Spleen (tissue), 11 donors: Measurements from ENCODE around the gene ALS2CL. TPM values are rescaled to one million over a fixed set of nuclear protein-coding genes. Genes with fewer than 3 reads are reported as not detected.
A peak's percentile ranks its signal among the peaks of the same experiment; 100 is the strongest.

Experiments
- DNase-seq: peaks from one replicate; pipeline ENCODE4 v3.0.0-alpha.2; 2020
- H3K27ac ChIP-seq, 8 donors: fragments of 200-600 bp; sonication (generic) in 7 of 8; 1 replicate in 4 of 8; 2 replicates in 4 of 8; pipeline versions ENCODE4 v1.5.0 to v1.8.0; 2016 to 2021; ENCODE audit warnings: inconsistent platforms in 4 of 8, mild to moderate bottlenecking in 4 of 8, moderate library complexity in 1 of 8
- H3K27me3 ChIP-seq, 7 donors: fragments of 200-600 bp; sonication (generic) in 6 of 7; replicated peaks in 1 of 7; 1 replicate in 4 of 7; 2 replicates in 3 of 7; pipeline versions ENCODE4 v1.5.0 to v1.8.0; 2016 to 2021; ENCODE audit warnings: inconsistent platforms in 3 of 7, mild to moderate bottlenecking in 1 of 7
- H3K36me3 ChIP-seq, 6 donors: fragments of 200-600 bp; sonication (generic) in 5 of 6; 1 replicate in 4 of 6; 2 replicates in 2 of 6; pipeline versions ENCODE4 v1.5.0 to v1.8.0; 2016 to 2021; ENCODE audit warnings: inconsistent platforms in 2 of 6
- H3K4me1 ChIP-seq, 6 donors: fragments of 200-600 bp; sonication (generic) in 5 of 6; 1 replicate in 3 of 6; 2 replicates in 3 of 6; pipeline versions ENCODE4 v1.5.0 to v1.8.0; 2016 to 2021; ENCODE audit warnings: inconsistent platforms in 3 of 6
- H3K4me3 ChIP-seq, 8 donors: fragments of 200-600 bp; sonication (generic) in 7 of 8; 1 replicate in 4 of 8; 2 replicates in 4 of 8; pipeline versions ENCODE4 v1.5.0 to v1.8.0; 2016 to 2021; ENCODE audit warnings: inconsistent platforms in 4 of 8, mild to moderate bottlenecking in 4 of 8, moderate library complexity in 2 of 8
- H3K9me3 ChIP-seq, 8 donors: fragments of 200-600 bp; sonication (generic) in 7 of 8; 1 replicate in 4 of 8; 2 replicates in 4 of 8; pipeline versions ENCODE4 v1.5.0 to v1.8.0; 2016 to 2021; ENCODE audit warnings: inconsistent platforms in 4 of 8
- POLR2A ChIP-seq, 3 donors: fragments of 450-650 bp; IDR thresholded peaks; one replicate each; pipeline ENCODE4 v1.5.1; 2017; ENCODE audit warnings: antibody characterized with exemption in 3 of 3, mild to moderate bottlenecking in 1 of 3
- POLR2AphosphoS5 ChIP-seq, 3 donors: sonication (generic); formaldehyde crosslinking; IDR thresholded peaks; one replicate each; pipeline ENCODE4 v1.5.1; 2017; ENCODE audit warnings: antibody characterized with exemption in 3 of 3
- WGBS, 5 donors: extraction: QIAGEN DNeasy Blood & Tissue Kit in 3 of 5; methylation state at CpG; one replicate each; pipeline versions ENCODE4 v1.1.5 to v1.1.7; 2013 to 2018; 5-methylcytosine and 5-hydroxymethylcytosine counted together
- intact Hi-C: fragments of 100-400 bp; cut with DNase I; formaldehyde crosslinking; loops from one replicate; pipeline ENCODE4 v1.15.0; 2023; ENCODE audit warnings: low total_unique reads
- polyA plus RNA-seq, 3 donors: library from polyadenylated mRNA; stranded (reverse); fragments of 200-250 nt; gene quantifications; one replicate each; pipeline ENCODE4 v1.2.1, GENCODE V29; 2013
- total RNA-seq, 7 donors: library from RNA; depleted of rRNA in 3 of 7; stranded (reverse); fragments of >200 nt in 3 of 7; fragmentation: NEBNext Ultra II Directional in 4 of 7; extraction: Animal tissue kit (Norgen Biotek cat#: 25700) in 4 of 7; gene quantifications; one replicate each; pipeline versions ENCODE4 v1.1.0 to v1.2.1, GENCODE V29; 2016 to 2021
- TF ChIP-seq, protein P1 (sequence below), 11 experiments: fragments of 200-600 bp in 7 of 11; fragments of 450-650 bp in 4 of 11; sonication (generic) in 4 of 11; IDR thresholded peaks in 8 of 11; conservative IDR thresholded peaks in 3 of 11; 1 replicate in 7 of 11; 2 replicates in 4 of 11; pipeline versions ENCODE4 v1.4.0 to v1.8.0; 2016 to 2021; ENCODE audit warnings: antibody characterized with exemption in 11 of 11, inconsistent platforms in 4 of 11, mild to moderate bottlenecking in 1 of 11
- donor health status: healthy with polysubstance abuse.
- donor health status: DM: no; HTN: no; CAD: no; lungs with moderate emphysema.
- donor health status: DM: no; HTN: no; CAD: no.
- donor health status: Bipolar disorder and iron deficiency.
- donor health status: healthy.
- donor health status: DM: no; HTN: no; CAD: no.
- donor health status: DM: yes; HTN: yes; CAD: no.

ALS2CL gene
- total and polyA plus RNA-seq, 10 donors, result 7.9 to 61.2 (median 31.9) TPM

DNA sequence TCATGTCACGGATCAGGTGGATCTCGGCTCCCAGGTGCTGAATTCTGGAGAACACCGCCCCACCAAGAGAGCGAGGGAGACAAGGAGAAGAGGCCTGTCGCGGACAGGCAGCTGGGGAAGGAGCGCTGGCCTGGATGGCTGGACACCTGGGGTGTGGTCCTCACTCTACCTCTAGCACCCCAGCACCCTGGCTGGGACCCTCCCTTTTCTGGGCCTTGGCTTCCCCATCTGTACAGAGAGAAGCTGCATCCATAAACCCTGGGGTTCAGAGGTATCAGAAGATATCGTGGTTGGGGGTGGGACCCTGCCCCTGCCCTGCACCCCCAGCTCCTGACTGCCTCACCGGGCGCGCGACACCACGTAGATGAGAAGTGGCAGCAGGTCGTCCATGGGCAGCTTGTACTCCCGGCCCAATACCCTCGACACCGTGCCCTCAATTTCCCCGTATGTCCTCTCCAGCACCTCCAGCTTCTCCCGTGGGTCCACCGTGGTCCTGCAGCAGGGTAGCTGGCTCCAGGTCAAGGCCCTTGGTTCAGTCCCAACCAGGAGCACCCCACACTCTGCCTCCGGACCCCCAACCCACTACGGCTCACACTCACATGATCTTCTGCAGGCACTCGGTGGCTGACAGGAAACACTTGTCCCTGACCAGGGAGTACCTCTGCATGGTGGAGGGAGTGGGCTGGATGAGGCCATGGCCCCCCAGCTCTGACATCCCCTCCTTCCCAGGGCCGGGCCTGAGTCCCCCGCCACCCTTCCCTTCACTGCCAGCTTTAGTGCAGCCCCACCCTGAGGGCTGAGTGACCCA is 21.7 kb downstream of the ALS2CL start:
- peak; percentile 60 for DNase-seq
- no peak overlapping the region for H3K27ac ChIP-seq

DNA sequence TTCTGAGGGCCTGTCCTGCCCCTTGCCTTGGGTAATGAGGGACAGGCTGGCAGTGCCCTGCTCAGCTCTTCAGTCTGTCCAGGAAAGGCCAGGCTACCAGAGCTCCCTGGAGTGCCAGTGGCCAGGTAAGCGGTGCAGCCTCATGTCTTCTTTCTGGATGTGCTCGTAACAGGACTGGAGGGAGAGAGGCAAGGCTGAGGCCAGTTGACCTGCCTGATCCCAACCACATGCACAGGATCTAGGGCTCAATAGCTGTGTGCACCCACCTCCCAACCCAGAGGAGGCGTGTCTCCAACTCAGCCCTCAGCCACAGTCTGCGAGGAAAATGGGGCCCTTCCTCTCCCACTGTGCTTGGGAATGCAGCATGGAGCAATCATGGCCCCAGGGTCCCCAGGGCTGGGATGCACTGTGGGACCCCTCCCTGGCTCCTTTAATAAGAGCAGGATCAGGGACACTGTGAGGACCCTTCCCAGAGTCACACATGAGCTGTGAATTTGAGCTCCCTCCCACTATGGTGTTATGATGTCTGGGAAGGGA is 22.5 kb downstream of the ALS2CL start:
- TF ChIP-seq POLR2A (IDR thresholded peaks at IDR 0.05) (no peak), POLR2AphosphoS5 (IDR thresholded peaks at IDR 0.05) (no peak)
- TF ChIP-seq, protein P1, sequence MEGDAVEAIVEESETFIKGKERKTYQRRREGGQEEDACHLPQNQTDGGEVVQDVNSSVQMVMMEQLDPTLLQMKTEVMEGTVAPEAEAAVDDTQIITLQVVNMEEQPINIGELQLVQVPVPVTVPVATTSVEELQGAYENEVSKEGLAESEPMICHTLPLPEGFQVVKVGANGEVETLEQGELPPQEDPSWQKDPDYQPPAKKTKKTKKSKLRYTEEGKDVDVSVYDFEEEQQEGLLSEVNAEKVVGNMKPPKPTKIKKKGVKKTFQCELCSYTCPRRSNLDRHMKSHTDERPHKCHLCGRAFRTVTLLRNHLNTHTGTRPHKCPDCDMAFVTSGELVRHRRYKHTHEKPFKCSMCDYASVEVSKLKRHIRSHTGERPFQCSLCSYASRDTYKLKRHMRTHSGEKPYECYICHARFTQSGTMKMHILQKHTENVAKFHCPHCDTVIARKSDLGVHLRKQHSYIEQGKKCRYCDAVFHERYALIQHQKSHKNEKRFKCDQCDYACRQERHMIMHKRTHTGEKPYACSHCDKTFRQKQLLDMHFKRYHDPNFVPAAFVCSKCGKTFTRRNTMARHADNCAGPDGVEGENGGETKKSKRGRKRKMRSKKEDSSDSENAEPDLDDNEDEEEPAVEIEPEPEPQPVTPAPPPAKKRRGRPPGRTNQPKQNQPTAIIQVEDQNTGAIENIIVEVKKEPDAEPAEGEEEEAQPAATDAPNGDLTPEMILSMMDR (IDR thresholded peaks at IDR 0.05 in 8 of 11, conservative IDR thresholded peaks at IDR 0.05 in 3 of 11), result no peak
- peaks cover 0 to 44% (median 8%) of the 10 kb centered on the region in 6 donors for H3K36me3 ChIP-seq
- DNase-seq, result peak; percentile 54

More for the DNA sequence above, 21.7 kb downstream of the ALS2CL start:
- 81 to 92% (median 89%) methylated on average over 25 of the region's 25 CpGs for WGBS, 5 donors
- TF ChIP-seq POLR2AphosphoS5 (IDR thresholded peaks at IDR 0.05) (no peak), POLR2A (IDR thresholded peaks at IDR 0.05) (no peak)
- TF ChIP-seq, protein P1 (IDR thresholded peaks at IDR 0.05 in 8 of 11, conservative IDR thresholded peaks at IDR 0.05 in 3 of 11), result no peak
- Histone ChIP-seq H3K4me3 (no peak overlapping the region), H3K36me3 (peaks cover 0 to 48% (median 8%) of the 10 kb centered on the region in 6 donors), H3K9me3 (no peaks in the 10 kb centered on the region), H3K27me3 (no peaks in the 10 kb centered on the region), H3K4me1 (peaks cover 0 to 18% (median 0%) of the 10 kb centered on the region in 6 donors)
- intact Hi-C loops, result no loop called here

DNA sequence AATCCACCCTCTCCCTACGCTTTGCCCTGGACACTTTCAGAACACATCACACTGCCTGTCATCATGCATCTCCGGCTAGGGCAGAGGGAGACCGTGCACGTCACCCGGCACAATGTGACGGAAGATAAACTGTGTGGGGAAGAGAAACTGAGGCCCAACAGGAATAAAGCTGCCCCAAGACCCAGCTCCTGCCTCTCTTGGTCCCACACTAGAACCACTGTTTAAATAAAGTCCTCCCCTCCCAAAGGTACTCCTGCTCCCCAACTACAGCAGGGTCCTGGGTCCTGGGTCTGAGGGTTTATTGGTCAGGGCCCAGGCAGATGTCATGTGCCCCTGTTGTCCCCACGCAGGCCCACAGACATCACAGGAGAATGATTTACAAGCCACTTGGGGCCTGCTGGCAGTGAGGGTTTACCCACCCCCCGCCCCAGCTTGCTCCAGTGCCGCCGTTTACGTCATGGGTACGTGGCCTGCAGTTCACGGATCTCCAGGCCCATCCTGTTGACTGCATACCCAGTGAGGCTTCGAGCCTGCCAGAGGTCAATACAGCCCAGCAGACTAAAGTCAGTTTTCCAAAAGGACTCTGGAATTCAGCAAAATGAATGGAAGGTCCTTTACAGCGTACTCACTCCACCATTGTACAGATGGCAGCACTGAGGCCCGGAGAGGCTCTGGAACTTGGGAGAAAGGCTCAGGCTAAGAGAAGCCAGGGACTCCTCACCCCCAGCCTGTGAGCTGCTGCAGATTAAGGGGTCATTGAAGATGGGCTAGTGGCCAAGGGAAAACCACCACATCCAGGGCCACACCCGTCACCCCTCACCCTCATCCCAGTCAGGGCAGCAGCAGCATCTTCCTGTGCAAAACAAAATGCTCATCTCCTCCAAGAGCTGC is 23.2 kb downstream of the ALS2CL start:
- Histone ChIP-seq H3K9me3 (no peaks in the 10 kb centered on the region), H3K27ac (peak overlapping the region in 1 of 8 donors; percentile 14), H3K4me1 (peaks cover 0 to 4% (median 0%) of the 10 kb centered on the region in 6 donors), H3K36me3 (peaks cover 0 to 36% (median 8%) of the 10 kb centered on the region in 6 donors), H3K27me3 (no peaks in the 10 kb centered on the region), H3K4me3 (no peak overlapping the region)
- peak; percentile 42 for DNase-seq
- 79 to 94% (median 81%) methylated on average over 11 to 17 of the region's 17 CpGs for WGBS, 5 donors
- TF ChIP-seq, protein P1 (IDR thresholded peaks at IDR 0.05 in 8 of 11, conservative IDR thresholded peaks at IDR 0.05 in 3 of 11), result no peak
- TF ChIP-seq POLR2A (IDR thresholded peaks at IDR 0.05) (no peak), POLR2AphosphoS5 (IDR thresholded peaks at IDR 0.05) (no peak)
- intact Hi-C loops, result no loop called here

More for the DNA sequence above, 22.5 kb downstream of the ALS2CL start:
- Histone ChIP-seq H3K4me1 (peaks cover 0 to 10% (median 0%) of the 10 kb centered on the region in 6 donors), H3K27me3 (no peaks in the 10 kb centered on the region), H3K9me3 (no peaks in the 10 kb centered on the region), H3K27ac (no peak overlapping the region), H3K4me3 (no peak overlapping the region)
- intact Hi-C loops, result no loop called here
- WGBS, 5 donors, result 86 to 99% (median 92%) methylated on average over 2 to 4 of the region's 4 CpGs
